Astrocyte of the cerebellum (primary cell): ENCODE data around the gene S100A9.

Experiments used
- DNase-seq: peaks from one replicate; pipeline ENCODE4 v3.0.0-alpha.2; 2011; ENCODE audit warnings: low read depth
- H3K4me3 ChIP-seq: 2 replicates; pipeline ENCODE4 v1.5.1; 2011; ENCODE audit warnings: mild to moderate bottlenecking, low read depth, low read length, moderate library complexity
- CTCF ChIP-seq: IDR thresholded peaks from 2 replicates; pipeline ENCODE4 v1.5.1; 2012; ENCODE audit warnings: low read length, low read depth, moderate library complexity, mild to moderate bottlenecking; ENCODE audit errors: missing control alignments
- in situ Hi-C: cut with HindIII; loops from 2 replicates; pipeline ENCODE4 v1.10.0; 2017; ENCODE audit warnings: low sequenced_read_pairs

S100A9 gene

GRCh38 chr1:153389973-153390879, 32.6 kb downstream of the S100A9 start:
- no peak for TF ChIP-seq CTCF
- no peak for DNase-seq
- H3K4me3 ChIP-seq = no peak overlapping the region
- in situ Hi-C loops = no loop called here

DNA sequence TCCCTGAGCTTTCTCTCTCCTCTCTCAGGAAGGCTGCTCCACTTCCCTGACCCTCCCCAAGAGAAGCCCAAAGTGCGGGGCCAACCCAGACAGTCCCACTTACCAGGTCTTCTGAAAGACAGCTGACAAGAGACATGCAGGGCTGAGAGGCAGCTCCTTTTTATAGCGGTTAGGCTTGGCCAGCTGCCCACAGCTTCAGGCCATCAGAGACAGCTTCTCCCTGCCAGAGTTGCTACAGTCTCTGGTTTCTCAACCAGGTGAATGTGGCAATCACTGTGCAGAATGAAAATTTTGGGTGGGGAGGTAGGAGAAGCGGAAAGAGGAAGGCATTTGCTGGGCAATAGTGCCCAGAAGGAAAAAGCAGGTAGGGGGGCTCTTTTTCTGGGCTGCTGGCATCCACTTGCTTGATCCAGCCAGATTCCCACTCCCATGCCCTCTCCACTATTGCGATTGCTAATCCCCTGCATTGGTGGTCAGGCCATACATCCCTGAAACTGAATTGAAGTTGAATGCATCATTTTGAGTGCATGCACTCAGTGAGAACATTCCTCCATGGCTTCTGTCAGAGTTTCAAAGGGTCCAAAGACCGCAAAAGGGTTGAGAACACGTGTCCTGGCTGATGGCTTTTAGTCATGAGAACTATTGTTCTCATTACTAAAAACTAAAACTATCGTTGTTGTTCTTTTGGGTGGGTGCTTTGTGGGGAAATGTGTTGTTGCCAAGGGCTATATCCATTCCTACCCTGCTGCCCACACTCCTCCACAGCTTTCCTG, 33.5 kb downstream of the S100A9 start, which contains the start of gene S100A8:
Gene S100A8 (minus strand): TSS at position 136 of the 773 bp plus-strand sequence. CDS start 538 bp downstream, outside the sequence.
- H3K4me3 ChIP-seq = no peak within 1 kb of the TSS
- TF ChIP-seq CTCF = no peak
- no peak for DNase-seq
- in situ Hi-C loops = no loop called here

- TF ChIP-seq CTCF = no peak
- DNase-seq = no peak
- H3K4me3 ChIP-seq = no peak overlapping the region
- in situ Hi-C loops = no loop called here
Observed at GRCh38 chr1:153392258-153392657, 34.6 kb downstream of the S100A9 start.

- H3K4me3 ChIP-seq = no peak overlapping the region
- DNase-seq = no peak
Observed at GRCh38 chr1:153392822-153393221, 35.2 kb downstream of the S100A9 start.

DNA sequence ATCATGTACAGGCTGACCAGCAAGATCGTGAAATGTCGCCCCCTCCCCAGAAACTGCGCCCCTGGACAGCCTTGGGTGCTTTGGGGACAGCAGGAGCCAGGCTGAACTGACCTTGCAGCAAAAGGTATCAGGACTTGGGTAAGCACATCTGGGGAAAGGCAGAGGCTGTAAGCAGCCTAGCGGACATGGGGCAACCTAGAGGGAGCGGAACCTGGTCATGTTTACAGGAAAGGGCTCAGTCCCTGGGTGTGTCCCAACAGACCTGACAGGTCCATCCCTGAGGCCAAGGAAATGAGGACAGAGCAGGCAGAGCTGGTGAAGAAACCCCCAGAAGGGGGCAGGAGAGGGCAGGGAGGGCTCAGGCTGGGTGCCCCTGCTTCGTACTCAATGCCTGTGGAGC, 36.3 kb downstream of the S100A9 start:
- in situ Hi-C loops = no loop called here
- no peak for DNase-seq
- H3K4me3 ChIP-seq = no peak overlapping the region
- no peak for TF ChIP-seq CTCF

More at GRCh38 chr1:153392822-153393221, 35.2 kb downstream of the S100A9 start:
- TF ChIP-seq CTCF = no peak
- in situ Hi-C loops = no loop called here

DNA sequence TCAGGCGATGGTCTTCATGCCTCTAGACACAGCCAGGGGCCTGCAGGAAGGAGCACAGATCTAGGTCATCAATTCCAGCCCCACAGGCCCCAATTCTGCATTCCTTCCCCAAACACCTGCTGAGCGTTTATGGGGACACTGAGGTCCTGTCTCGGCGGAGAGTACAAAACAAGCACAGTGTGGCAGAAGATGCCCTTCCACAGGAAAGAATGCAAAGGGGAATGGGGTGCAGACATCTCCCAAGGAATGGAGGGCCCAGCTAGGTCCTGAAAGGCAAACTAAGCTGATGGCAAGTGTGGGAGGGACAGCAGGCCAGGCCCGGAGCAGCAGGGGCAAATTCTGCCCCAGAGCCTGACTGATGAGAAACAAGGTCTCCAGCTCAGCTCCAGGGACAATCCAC, 36.7 kb downstream of the S100A9 start:
- DNase-seq = no peak
- no peak overlapping the region for H3K4me3 ChIP-seq
- in situ Hi-C loops = no loop called here
- TF ChIP-seq CTCF = no peak
